ENCODE results near the gene UBQLN3.

UBQLN3 gene

GRCh38 chr11:5509803-5510202, at the start of gene UBQLN3:
Gene UBQLN3, minus strand, starts transcription at chr11:5509957. Its CDS starts 399 bp downstream, at chr11:5509558.
- no peak for DNase-seq

GRCh38 chr11:5557751-5558150, 48.0 kb upstream of the UBQLN3 start:
- DNase-seq, result no peak

GRCh38 chr11:5556596-5557188, 46.9 kb upstream of the UBQLN3 start:
- DNase-seq, result no peak

- DNase-seq, result no peak
Observed at GRCh38 chr11:5553343-5553742, 43.6 kb upstream of the UBQLN3 start.

GRCh38 chr11:5550440-5551095, 40.8 kb upstream of the UBQLN3 start:
- no peak for DNase-seq

GRCh38 chr11:5548440-5548839, 38.7 kb upstream of the UBQLN3 start, which contains the start of gene OR52H1:
Gene OR52H1, minus strand, starts transcription at chr11:5548540. Its CDS starts 3,035 bp downstream, at chr11:5545505.
- no peak for DNase-seq

- DNase-seq, result no peak
Observed at GRCh38 chr11:5547982-5548381, 38.2 kb upstream of the UBQLN3 start.

GRCh38 chr11:5546457-5546856, 36.7 kb upstream of the UBQLN3 start:
- DNase-seq, result no peak

- DNase-seq, result no peak
Observed at GRCh38 chr11:5541427-5541826, 31.7 kb upstream of the UBQLN3 start.

- DNase-seq, result no peak
Observed at GRCh38 chr11:5536482-5536881, 26.7 kb upstream of the UBQLN3 start.

GRCh38 chr11:5534046-5534445, 24.3 kb upstream of the UBQLN3 start:
- no peak for DNase-seq

- no peak for DNase-seq
Observed at GRCh38 chr11:5531053-5531831, 21.5 kb upstream of the UBQLN3 start.

GRCh38 chr11:5528495-5528894, 18.7 kb upstream of the UBQLN3 start:
- no peak for DNase-seq

GRCh38 chr11:5527716-5528115, 18.0 kb upstream of the UBQLN3 start:
- DNase-seq, result no peak

GRCh38 chr11:5524756-5525155, 15.0 kb upstream of the UBQLN3 start:
- DNase-seq, result no peak

GRCh38 chr11:5522308-5522707, 12.6 kb upstream of the UBQLN3 start:
- no peak for DNase-seq

- no peak for DNase-seq
Observed at GRCh38 chr11:5521540-5521939, 11.8 kb upstream of the UBQLN3 start.

GRCh38 chr11:5516599-5516998, 6.8 kb upstream of the UBQLN3 start, which contains the start of gene UBQLNL:
Gene UBQLNL, minus strand, starts transcription at chr11:5516699. Its CDS starts 258 bp downstream, at chr11:5516441.
- DNase-seq, result no peak

GRCh38 chr11:5514841-5515240, 5.1 kb upstream of the UBQLN3 start:
- no peak for DNase-seq

- DNase-seq, result no peak
Observed at GRCh38 chr11:5508605-5509004, 1.2 kb downstream of the UBQLN3 start.

- no peak for DNase-seq
Observed at GRCh38 chr11:5507933-5508305, 1.8 kb downstream of the UBQLN3 start.

- no peak for DNase-seq
Observed at GRCh38 chr11:5507177-5507932, 2.4 kb downstream of the UBQLN3 start.
